Measurements from ENCODE around the gene C19orf12. TPM values are rescaled to one million over a fixed set of nuclear protein-coding genes. Genes with fewer than 3 reads are reported as not detected.

C19orf12 gene
- polyA plus RNA-seq, 1 donor from 2014 or later = 83.8 TPM

DNA sequence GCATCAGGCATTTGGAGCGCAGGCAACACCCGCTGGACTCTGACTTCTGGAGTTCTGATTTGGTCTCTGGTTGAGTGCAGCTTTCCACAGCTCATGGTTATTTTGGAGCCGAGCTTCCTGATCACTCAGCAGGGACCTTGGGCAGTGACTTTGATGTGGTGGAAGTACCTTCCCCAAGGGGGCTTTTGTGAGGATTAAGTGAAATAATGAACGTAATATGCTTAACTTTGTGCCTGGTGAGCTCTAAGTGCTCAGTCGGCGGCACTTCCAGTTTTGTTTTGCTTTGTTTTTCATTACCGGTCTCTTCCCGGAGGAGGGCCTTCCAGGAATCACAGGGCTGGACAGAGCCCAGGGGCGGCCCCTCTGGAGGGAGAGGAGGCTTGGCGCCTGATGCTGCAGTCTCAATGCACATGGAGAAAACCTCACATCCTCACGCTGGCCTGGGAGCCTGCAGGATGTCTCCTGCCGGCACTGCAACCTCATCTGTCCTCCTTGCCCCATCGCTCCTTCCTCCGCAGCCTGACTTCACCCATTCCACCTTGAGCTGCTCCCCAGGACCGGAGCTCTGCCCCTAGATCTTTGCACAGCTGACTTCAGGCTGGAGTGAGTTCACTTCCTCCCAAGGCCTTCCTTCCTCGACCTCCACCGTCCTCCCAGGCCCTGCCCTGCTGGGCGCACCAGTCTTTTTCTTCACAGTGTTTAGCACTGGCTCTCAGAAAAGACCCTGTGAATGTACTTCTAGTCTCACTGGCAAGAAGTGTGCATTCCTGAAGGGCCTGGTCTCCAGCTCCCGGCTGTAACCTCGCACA lies 48.3 kb downstream of the C19orf12 start:
- H3K79me2 ChIP-seq (replicated peaks; ENCODE audit: insufficient read depth, low read length) = no peaks in the 10 kb centered on the region
- H2AFZ ChIP-seq (ENCODE audit: low read depth, low read length) = no peak overlapping the region
- H3K4me2 ChIP-seq (ENCODE audit: low read length) = no peak overlapping the region
- peak overlapping the region; percentile 78 for H3K4me3 ChIP-seq (ENCODE audit: low read length)
- no peaks in the 10 kb centered on the region for H3K36me3 ChIP-seq (ENCODE audit: insufficient read depth, low read length)
- H4K20me1 ChIP-seq (ENCODE audit: insufficient read depth) = no peaks in the 10 kb centered on the region
- H3K9me3 ChIP-seq (ENCODE audit: low read length) = no peaks in the 10 kb centered on the region
- H3F3A ChIP-seq (ENCODE audit: insufficient read depth, low read length, poor library complexity, severe bottlenecking) = no peaks in the 10 kb centered on the region
- TF ChIP-seq EZH2 (IDR thresholded peaks at IDR 0.05; ENCODE audit: borderline replicate concordance, insufficient read depth, low read length, poor library complexity, severe bottlenecking) (no peak), EP300 (conservative IDR thresholded peaks at IDR 0.05; ENCODE audit: poor library complexity, severe bottlenecking) (no peak), TAF1 (IDR thresholded peaks at IDR 0.05; ENCODE audit: low read depth) (no peak), RAD21 (conservative IDR thresholded peaks at IDR 0.05) (no peak)
- no peaks in the 10 kb centered on the region for H3K9me2 ChIP-seq (ENCODE audit: insufficient read depth, low read length)
- peaks cover 26% of the 10 kb centered on the region for H3K27me3 ChIP-seq (ENCODE audit: insufficient read depth, low read depth, low read length)
- no peak overlapping the region for H3K9ac ChIP-seq (ENCODE audit: low read length)
- H3K27ac ChIP-seq (ENCODE audit: low read length) = no peak overlapping the region

DNA sequence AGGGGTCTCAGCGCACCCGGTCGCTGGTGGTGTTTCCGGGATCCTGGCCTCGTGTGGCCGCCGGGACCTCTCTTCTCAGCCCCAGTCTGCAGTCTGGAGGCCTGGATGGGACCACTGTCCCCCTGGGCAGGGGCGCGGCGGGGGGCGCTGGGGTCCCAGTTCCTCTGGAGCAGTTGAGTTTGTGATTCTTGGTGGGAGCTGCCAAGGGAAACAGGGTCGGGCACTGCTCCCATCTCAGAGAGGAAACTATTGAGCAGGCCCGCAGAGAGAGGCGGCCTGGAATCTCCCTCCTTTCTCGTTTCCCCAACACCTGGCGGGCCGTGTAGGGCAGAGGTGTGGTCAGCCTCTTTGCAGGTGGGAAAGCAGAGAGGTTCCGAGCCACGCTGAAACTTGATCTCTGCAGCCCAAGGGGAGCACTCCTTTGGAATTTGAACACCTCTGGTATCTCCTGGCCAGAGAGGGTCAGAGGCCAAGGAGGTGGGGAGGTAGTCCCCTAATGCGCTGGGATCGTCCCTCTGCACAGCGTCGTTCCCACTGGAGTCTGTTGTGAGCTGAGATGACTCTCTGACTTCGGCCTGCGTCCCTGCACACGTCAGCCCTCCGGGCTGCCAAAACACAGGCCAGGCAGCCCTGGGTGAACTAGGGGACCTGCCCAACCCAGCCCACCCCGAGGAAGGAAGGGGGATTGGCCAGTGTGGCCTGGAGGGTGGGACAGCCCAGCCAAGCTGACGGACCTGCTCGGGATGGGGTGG lies 49.1 kb downstream of the C19orf12 start:
- H3K9ac ChIP-seq (ENCODE audit: low read length) = peak overlapping the region; percentile 47
- TF ChIP-seq TAF1 (IDR thresholded peaks at IDR 0.05; ENCODE audit: low read depth) = no peak
- H3K4me3 ChIP-seq (ENCODE audit: low read length) = peak overlapping the region; percentile 78
- H3K36me3 ChIP-seq (ENCODE audit: insufficient read depth, low read length) = no peaks in the 10 kb centered on the region
- no peaks in the 10 kb centered on the region for H4K20me1 ChIP-seq (ENCODE audit: insufficient read depth)
- H3F3A ChIP-seq (ENCODE audit: insufficient read depth, low read length, poor library complexity, severe bottlenecking) = no peaks in the 10 kb centered on the region
- no peaks in the 10 kb centered on the region for H3K79me2 ChIP-seq (replicated peaks; ENCODE audit: insufficient read depth, low read length)
- peaks cover 26% of the 10 kb centered on the region for H3K27me3 ChIP-seq (ENCODE audit: insufficient read depth, low read depth, low read length)
- H3K9me3 ChIP-seq (ENCODE audit: low read length) = no peaks in the 10 kb centered on the region
- no peak overlapping the region for H2AFZ ChIP-seq (ENCODE audit: low read depth, low read length)
- H3K27ac ChIP-seq (ENCODE audit: low read length) = no peak overlapping the region
- H3K4me2 ChIP-seq (ENCODE audit: low read length) = peak overlapping the region; percentile 65
- no peaks in the 10 kb centered on the region for H3K9me2 ChIP-seq (ENCODE audit: insufficient read depth, low read length)

DNA sequence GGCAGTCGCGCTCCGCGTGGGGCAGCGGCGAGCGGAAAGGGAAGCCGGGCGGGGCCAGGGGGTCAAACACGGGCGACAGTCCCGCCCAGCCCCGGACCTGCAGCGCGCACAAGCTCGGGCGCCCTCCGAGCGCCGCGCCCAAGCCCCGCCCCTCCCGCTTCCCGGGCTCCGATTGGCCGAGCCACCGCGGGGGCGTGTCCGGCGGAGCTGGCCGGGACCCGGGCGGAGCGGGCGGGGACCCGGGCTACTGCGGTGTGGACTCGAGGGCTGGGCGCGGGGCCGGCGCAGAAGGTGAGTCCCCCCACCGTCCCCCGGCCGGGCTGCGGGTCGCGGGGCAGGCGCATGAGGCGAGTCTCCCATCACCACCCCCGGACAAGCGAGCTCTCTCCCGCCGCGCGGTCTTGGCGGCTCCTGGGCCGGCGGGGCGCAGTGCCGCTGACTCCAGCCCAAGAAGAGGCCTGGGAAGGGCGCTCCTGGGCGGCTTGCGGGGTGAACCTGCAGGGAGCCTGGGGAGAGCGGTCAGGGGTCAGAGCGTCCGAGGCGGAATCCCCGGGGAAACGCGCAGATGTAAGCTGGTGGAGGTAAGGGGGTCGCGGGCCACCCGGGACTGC lies 49.7 kb downstream of the C19orf12 start, which contains the start of gene PLEKHF1:
Gene PLEKHF1, plus strand, starts transcription at position 247 of the 611 bp plus-strand sequence. CDS start 8,379 bp downstream, outside the sequence.
- Histone ChIP-seq H4K20me1 (ENCODE audit: insufficient read depth) (no peaks in the 10 kb centered on the region), H3K9me2 (ENCODE audit: insufficient read depth, low read length) (no peaks in the 10 kb centered on the region), H3K79me2 (replicated peaks; ENCODE audit: insufficient read depth, low read length) (no peaks in the 10 kb centered on the region), H3K9ac (ENCODE audit: low read length) (peak within 1 kb of the TSS; percentile 47), H3K9me3 (ENCODE audit: low read length) (no peaks in the 10 kb centered on the region), H3K4me3 (ENCODE audit: low read length) (peak within 1 kb of the TSS; percentile 78), H2AFZ (ENCODE audit: low read depth, low read length) (peak within 1 kb of the TSS; percentile 27), H3K36me3 (ENCODE audit: insufficient read depth, low read length) (no peaks in the 10 kb centered on the region), H3K27ac (ENCODE audit: low read length) (no peak within 1 kb of the TSS), H3F3A (ENCODE audit: insufficient read depth, low read length, poor library complexity, severe bottlenecking) (no peaks in the 10 kb centered on the region), H3K27me3 (ENCODE audit: insufficient read depth, low read depth, low read length) (peaks cover 26% of the 10 kb centered on the region), H3K4me2 (ENCODE audit: low read length) (peak within 1 kb of the TSS; percentile 65)
- peak; percentile 40 for TF ChIP-seq MXI1 (conservative IDR thresholded peaks at IDR 0.05; ENCODE audit: poor library complexity, severe bottlenecking)
- TF ChIP-seq, protein P1, sequence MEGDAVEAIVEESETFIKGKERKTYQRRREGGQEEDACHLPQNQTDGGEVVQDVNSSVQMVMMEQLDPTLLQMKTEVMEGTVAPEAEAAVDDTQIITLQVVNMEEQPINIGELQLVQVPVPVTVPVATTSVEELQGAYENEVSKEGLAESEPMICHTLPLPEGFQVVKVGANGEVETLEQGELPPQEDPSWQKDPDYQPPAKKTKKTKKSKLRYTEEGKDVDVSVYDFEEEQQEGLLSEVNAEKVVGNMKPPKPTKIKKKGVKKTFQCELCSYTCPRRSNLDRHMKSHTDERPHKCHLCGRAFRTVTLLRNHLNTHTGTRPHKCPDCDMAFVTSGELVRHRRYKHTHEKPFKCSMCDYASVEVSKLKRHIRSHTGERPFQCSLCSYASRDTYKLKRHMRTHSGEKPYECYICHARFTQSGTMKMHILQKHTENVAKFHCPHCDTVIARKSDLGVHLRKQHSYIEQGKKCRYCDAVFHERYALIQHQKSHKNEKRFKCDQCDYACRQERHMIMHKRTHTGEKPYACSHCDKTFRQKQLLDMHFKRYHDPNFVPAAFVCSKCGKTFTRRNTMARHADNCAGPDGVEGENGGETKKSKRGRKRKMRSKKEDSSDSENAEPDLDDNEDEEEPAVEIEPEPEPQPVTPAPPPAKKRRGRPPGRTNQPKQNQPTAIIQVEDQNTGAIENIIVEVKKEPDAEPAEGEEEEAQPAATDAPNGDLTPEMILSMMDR (IDR thresholded peaks at IDR 0.05; ENCODE audit: poor library complexity, severe bottlenecking) = no peak
- TF ChIP-seq SMC3 (conservative IDR thresholded peaks at IDR 0.05; ENCODE audit: poor library complexity) = peak; percentile 17

All from neural cell (in vitro differentiated cells).